PC-3 (cell line): ENCODE data around the gene OSBPL7.

Source experiments
- EZH2 ChIP-seq: fragments of 300-600 bp; sonication (generic); IDR thresholded peaks from one replicate; pipeline ENCODE4 v1.6.1; 2017; ENCODE audit warnings: antibody characterized with exemption, mild to moderate bottlenecking, low read length; ENCODE audit not compliant: unreplicated experiment
- EZH2phosphoT487 ChIP-seq: fragments of 300-600 bp; sonication (generic); IDR thresholded peaks from 2 replicates; pipeline ENCODE4 v1.6.1; 2018; ENCODE audit warnings: mild to moderate bottlenecking, antibody characterized with exemption, low read length, borderline replicate concordance
- TF ChIP-seq, protein P1 (sequence below): fragments of 300-600 bp; sonication (generic); conservative IDR thresholded peaks from 2 replicates; pipeline ENCODE4 v1.5.1; 2017; ENCODE audit warnings: antibody characterized with exemption, low read depth, mild to moderate bottlenecking, low read length

DNA sequence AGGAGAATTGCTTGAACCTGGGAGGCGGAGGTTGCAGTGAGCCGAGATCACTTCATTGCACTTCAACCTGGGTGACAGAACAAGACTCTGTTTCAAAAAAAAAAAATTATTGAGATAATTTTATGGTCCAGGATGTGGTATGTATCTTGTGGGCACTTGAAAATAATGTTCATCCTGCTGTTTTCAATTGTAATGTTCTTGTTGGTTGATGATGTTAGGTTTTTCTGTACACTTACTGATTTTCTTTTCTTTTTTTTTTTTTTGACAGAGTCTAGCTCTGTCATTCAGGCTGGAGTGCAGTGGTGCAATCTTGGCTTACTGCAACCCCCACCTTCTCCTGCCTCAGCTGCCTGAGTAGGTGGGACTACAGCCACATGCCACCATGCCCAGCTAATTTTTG is 58.9 kb downstream of the OSBPL7 start:
- TF ChIP-seq, protein P1, sequence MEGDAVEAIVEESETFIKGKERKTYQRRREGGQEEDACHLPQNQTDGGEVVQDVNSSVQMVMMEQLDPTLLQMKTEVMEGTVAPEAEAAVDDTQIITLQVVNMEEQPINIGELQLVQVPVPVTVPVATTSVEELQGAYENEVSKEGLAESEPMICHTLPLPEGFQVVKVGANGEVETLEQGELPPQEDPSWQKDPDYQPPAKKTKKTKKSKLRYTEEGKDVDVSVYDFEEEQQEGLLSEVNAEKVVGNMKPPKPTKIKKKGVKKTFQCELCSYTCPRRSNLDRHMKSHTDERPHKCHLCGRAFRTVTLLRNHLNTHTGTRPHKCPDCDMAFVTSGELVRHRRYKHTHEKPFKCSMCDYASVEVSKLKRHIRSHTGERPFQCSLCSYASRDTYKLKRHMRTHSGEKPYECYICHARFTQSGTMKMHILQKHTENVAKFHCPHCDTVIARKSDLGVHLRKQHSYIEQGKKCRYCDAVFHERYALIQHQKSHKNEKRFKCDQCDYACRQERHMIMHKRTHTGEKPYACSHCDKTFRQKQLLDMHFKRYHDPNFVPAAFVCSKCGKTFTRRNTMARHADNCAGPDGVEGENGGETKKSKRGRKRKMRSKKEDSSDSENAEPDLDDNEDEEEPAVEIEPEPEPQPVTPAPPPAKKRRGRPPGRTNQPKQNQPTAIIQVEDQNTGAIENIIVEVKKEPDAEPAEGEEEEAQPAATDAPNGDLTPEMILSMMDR = no peak
- TF ChIP-seq EZH2 (no peak), EZH2phosphoT487 (no peak)
